H1 (cell line): Measurements from ENCODE around the gene SPR. TPM values are rescaled to one million over a fixed set of nuclear protein-coding genes. Genes with fewer than 3 reads are reported as not detected.

Experiments used
- ATF2 ChIP-seq: IDR thresholded peaks from 2 replicates; pipeline ENCODE4 v1.6.1; 2012; ENCODE audit warnings: low read length, inconsistent platforms
- EZH2 ChIP-seq: fragments of 200-600 bp; sonication (generic); IDR thresholded peaks from 2 replicates; pipeline ENCODE4 v1.7.1; 2012; ENCODE audit warnings: low read depth, mild to moderate bottlenecking, moderate library complexity, low read length, inconsistent platforms; ENCODE audit not compliant: severe bottlenecking
- POLR2AphosphoS5 ChIP-seq: IDR thresholded peaks from 2 replicates; pipeline ENCODE4 v1.6.1; 2011; ENCODE audit warnings: low read depth, low read length
- RNF2 ChIP-seq: fragments of 200-900, 300-1000 bp; sonication (generic); IDR thresholded peaks from 2 replicates; pipeline ENCODE4 v1.7.1; 2016; ENCODE audit warnings: borderline replicate concordance, low read depth, mild to moderate bottlenecking, antibody characterized with exemption, low read length; ENCODE audit not compliant: poor library complexity, severe bottlenecking; ENCODE audit errors: missing control alignments
- polyA plus RNA-seq, 7 experiments: library from polyadenylated mRNA; depleted of rRNA in 3 of 7; stranded (reverse) in 5 of 7; unstranded in 2 of 7; fragments of >200 nt in 5 of 7; fragments of 200-250 nt in 2 of 7; gene quantifications; 1 replicate in 5 of 7; 2 replicates in 1 of 7; 4 replicates in 1 of 7; pipeline versions ENCODE4 v1.2.1 to v1.2.3, GENCODE V29; 2011 to 2013; ENCODE audit warnings: missing spikeins in 2 of 7, mixed read lengths in 2 of 7
- total RNA-seq: library from RNA; stranded (reverse); fragmentation: NEBNext Ultra II Directional; extraction: Animal tissue kit (Norgen Biotek cat#: 25700); gene quantifications from 2 replicates; pipeline ENCODE4 v1.2.1, GENCODE V29; 2021

Gene SPR
- total and polyA plus RNA-seq, 2 of the 8 experiments (the other 6 are each of a cell fraction or from before 2014, with no cell fraction given) = 4.5 to 11.5 TPM

GRCh38 chr2:72938455-72938854 lies 51.2 kb downstream of the SPR start (continued):
- TF ChIP-seq RNF2 (no peak), ATF2 (no peak), EZH2 (no peak), POLR2AphosphoS5 (no peak)
- TF ChIP-seq, all 59 proteins: peak for 0
